ENCODE measurements around the gene DLG2. TPM values are rescaled to one million over a fixed set of nuclear protein-coding genes. Genes with fewer than 3 reads are reported as not detected.
"Not testable (repeated sequence)": the region's sequence is repeated elsewhere in the genome, so short reads cannot be mapped to it uniquely, and the experiment has no call there.

Gene DLG2
- total RNA-seq, 1 donor from 2014 or later: 7.2 TPM

- TF ChIP-seq CTCF (IDR thresholded peaks at IDR 0.05): no peak
Observed at GRCh38 chr11:85028329-85029101, 598.6 kb downstream of the DLG2 start.

GRCh38 chr11:85027346-85027745 is 599.8 kb downstream of the DLG2 start:
- TF ChIP-seq CTCF (IDR thresholded peaks at IDR 0.05): no peak
- Histone ChIP-seq H3K4me3 (no peak overlapping the region), H3K27ac (no peak overlapping the region), H3K4me1 (no peaks in the 10 kb centered on the region), H3K36me3 (no peaks in the 10 kb centered on the region), H3K9me3 (no peaks in the 10 kb centered on the region), H3K27me3 (ENCODE audit: low read depth) (no peaks in the 10 kb centered on the region)
- intact Hi-C loops (cut with DNase I): no loop called here
- DNase-seq: no peak
- no peak for ATAC-seq

More at GRCh38 chr11:85028329-85029101, 598.6 kb downstream of the DLG2 start:
- H3K36me3 ChIP-seq: no peaks in the 10 kb centered on the region
- H3K27me3 ChIP-seq (ENCODE audit: low read depth): no peaks in the 10 kb centered on the region
- no peaks in the 10 kb centered on the region for H3K9me3 ChIP-seq
- H3K4me1 ChIP-seq: no peaks in the 10 kb centered on the region
- intact Hi-C loops (cut with DNase I): no loop called here
- no peak overlapping the region for H3K4me3 ChIP-seq
- H3K27ac ChIP-seq: no peak overlapping the region
- no peak for DNase-seq
- ATAC-seq: peak in 1 of 2 donors; percentile 19

- Histone ChIP-seq H3K27me3 (ENCODE audit: low read depth) (no peaks in the 10 kb centered on the region), H3K27ac (no peak overlapping the region), H3K4me1 (no peaks in the 10 kb centered on the region), H3K9me3 (no peaks in the 10 kb centered on the region), H3K36me3 (no peaks in the 10 kb centered on the region), H3K4me3 (no peak overlapping the region)
- TF ChIP-seq CTCF (IDR thresholded peaks at IDR 0.05): no peak
- intact Hi-C loops (cut with DNase I): no loop called here
- ATAC-seq (no peak), DNase-seq (no peak)
Observed at GRCh38 chr11:85021058-85021457, 606.1 kb downstream of the DLG2 start.

GRCh38 chr11:84993386-84993785 is 633.8 kb downstream of the DLG2 start:
- intact Hi-C loops (cut with DNase I): no loop called here
- no peak for ATAC-seq
- Histone ChIP-seq H3K27me3 (ENCODE audit: low read depth) (no peaks in the 10 kb centered on the region), H3K9me3 (no peaks in the 10 kb centered on the region), H3K4me3 (no peak overlapping the region), H3K27ac (no peak overlapping the region), H3K4me1 (no peaks in the 10 kb centered on the region), H3K36me3 (no peaks in the 10 kb centered on the region)
- no peak for TF ChIP-seq CTCF (IDR thresholded peaks at IDR 0.05)
- DNase-seq: no peak

- Histone ChIP-seq H3K27me3 (ENCODE audit: low read depth) (no peaks in the 10 kb centered on the region), H3K27ac (no peak overlapping the region), H3K4me1 (no peaks in the 10 kb centered on the region), H3K4me3 (no peak overlapping the region), H3K36me3 (no peaks in the 10 kb centered on the region), H3K9me3 (peaks cover 18% of the 10 kb centered on the region)
- intact Hi-C loops (cut with DNase I): no loop called here
- ATAC-seq (no peak), DNase-seq (no peak)
- TF ChIP-seq CTCF (IDR thresholded peaks at IDR 0.05): no peak
Observed at GRCh38 chr11:84990141-84990540, 637.0 kb downstream of the DLG2 start.

GRCh38 chr11:84987686-84988187 is 639.4 kb downstream of the DLG2 start:
- ATAC-seq; H3K4me3 ChIP-seq; H3K4me1 ChIP-seq; H3K36me3 ChIP-seq; DNase-seq; intact Hi-C loops (cut with DNase I); H3K27ac ChIP-seq; H3K27me3 ChIP-seq (ENCODE audit: low read depth): not testable (repeated sequence)
- peaks cover 24% of the 10 kb centered on the region for H3K9me3 ChIP-seq
